Peyer's patch (tissue), 4 donors: ENCODE data around the gene NOTUM. TPM values are rescaled to one million over a fixed set of nuclear protein-coding genes. Genes with fewer than 3 reads are reported as not detected.

Experiments used
- DNase-seq, 3 donors: peaks; one replicate each; pipeline ENCODE4 v3.0.0-alpha.2; 2017 to 2019
- H3K27ac ChIP-seq, 4 donors: fragments of 200-600 bp; sonication (generic); one replicate each; pipeline ENCODE4 v1.5.1; 2016 to 2019
- H3K27me3 ChIP-seq, 2 donors: fragments of 200-600 bp; sonication (generic); one replicate each; pipeline ENCODE4 v1.5.1; 2019
- H3K36me3 ChIP-seq, 3 donors: fragments of 200-600 bp; sonication (generic); one replicate each; pipeline ENCODE4 v1.5.1; 2016 to 2019
- H3K4me1 ChIP-seq, 4 donors: fragments of 200-600 bp; sonication (generic); one replicate each; pipeline ENCODE4 v1.5.1; 2016 to 2019
- H3K4me3 ChIP-seq, 4 donors: fragments of 200-600 bp; sonication (generic); 1 replicate in 3 of 4; 2 replicates in 1 of 4; pipeline ENCODE4 v1.5.1; 2016 to 2019; ENCODE audit warnings: mild to moderate bottlenecking in 1 of 4
- H3K9me3 ChIP-seq, 4 donors: fragments of 200-600 bp; sonication (generic); one replicate each; pipeline ENCODE4 v1.5.1; 2016 to 2019; ENCODE audit warnings: mild to moderate bottlenecking in 1 of 4
- POLR2A ChIP-seq, 2 donors: fragments of 450-650 bp; IDR thresholded peaks; one replicate each; pipeline ENCODE4 v1.5.1; 2017; ENCODE audit warnings: antibody characterized with exemption in 2 of 2, mild to moderate bottlenecking in 2 of 2, moderate library complexity in 2 of 2
- total RNA-seq, 4 donors: library from RNA; depleted of rRNA; stranded (reverse); fragments of >200 nt; gene quantifications; one replicate each; pipeline ENCODE4 v1.1.0, GENCODE V29; 2016
- TF ChIP-seq, protein P1 (sequence below), 6 experiments: fragments of 450-650 bp in 4 of 6; fragments of 200-600 bp in 2 of 6; sonication (generic) in 1 of 6; IDR thresholded peaks; one replicate each; pipeline ENCODE4 v1.5.1; 2017 to 2019; ENCODE audit warnings: antibody characterized with exemption in 6 of 6, mild to moderate bottlenecking in 3 of 6, moderate library complexity in 1 of 6

The NOTUM gene
- total RNA-seq, 4 donors from 2014 or later = 1.2 TPM; not detected in 3

DNA sequence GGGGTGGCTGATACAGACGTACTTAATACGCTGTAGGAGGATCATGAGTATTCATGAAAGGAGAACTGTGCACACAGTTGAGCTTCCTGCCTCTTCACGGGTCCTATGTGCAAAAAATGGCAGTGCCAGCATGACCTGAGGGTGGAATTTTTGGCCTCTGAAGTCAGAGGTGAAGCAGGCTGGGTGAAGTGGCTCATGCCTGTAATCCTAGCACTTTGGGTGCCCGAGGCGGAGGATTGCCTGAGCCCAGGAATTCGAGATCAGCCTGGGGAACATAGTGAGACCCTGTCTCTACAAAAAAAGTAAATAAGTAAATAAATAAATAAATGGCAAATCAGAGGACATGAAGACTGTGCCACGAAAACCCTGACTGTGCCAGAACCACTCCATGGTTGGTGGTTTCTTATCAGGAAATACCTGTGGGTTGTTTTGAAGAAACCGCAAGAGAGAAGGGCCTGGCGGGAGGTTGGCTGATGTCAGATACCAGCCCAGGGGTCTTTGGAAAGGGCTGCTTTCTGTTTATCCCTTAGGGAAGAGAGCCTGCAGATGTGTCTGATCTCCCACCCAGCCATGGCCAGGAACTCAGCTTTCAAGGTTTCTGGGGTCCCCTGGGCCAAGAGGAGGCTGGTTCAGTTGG, 19.8 kb upstream of the NOTUM start:
- TF ChIP-seq POLR2A (IDR thresholded peaks at IDR 0.05) = no peak
- TF ChIP-seq, protein P1, sequence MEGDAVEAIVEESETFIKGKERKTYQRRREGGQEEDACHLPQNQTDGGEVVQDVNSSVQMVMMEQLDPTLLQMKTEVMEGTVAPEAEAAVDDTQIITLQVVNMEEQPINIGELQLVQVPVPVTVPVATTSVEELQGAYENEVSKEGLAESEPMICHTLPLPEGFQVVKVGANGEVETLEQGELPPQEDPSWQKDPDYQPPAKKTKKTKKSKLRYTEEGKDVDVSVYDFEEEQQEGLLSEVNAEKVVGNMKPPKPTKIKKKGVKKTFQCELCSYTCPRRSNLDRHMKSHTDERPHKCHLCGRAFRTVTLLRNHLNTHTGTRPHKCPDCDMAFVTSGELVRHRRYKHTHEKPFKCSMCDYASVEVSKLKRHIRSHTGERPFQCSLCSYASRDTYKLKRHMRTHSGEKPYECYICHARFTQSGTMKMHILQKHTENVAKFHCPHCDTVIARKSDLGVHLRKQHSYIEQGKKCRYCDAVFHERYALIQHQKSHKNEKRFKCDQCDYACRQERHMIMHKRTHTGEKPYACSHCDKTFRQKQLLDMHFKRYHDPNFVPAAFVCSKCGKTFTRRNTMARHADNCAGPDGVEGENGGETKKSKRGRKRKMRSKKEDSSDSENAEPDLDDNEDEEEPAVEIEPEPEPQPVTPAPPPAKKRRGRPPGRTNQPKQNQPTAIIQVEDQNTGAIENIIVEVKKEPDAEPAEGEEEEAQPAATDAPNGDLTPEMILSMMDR (IDR thresholded peaks at IDR 0.05) = no peak

DNA sequence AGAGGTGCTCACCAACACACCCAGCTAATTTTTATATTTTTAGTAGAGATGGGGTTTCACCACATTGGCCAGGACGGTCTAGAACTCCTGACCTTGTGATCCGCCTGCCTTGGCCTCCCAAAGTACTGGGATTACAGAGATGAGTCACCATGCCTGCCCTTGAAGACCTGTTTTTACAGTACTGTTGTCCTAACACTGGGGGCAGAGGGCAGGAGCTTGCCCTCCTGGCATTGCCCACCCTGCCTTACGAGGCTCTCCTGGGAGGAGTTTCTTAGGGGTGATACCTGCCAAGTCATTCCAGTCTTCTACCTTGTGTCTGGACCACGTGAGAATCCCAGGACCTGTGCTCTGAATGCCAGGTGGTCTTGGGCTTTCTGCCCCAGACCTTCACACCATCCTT, 19.1 kb upstream of the NOTUM start:
- Histone ChIP-seq H3K4me1 (peaks cover 0 to 18% (median 10%) of the 10 kb centered on the region in 4 donors), H3K27ac (no peak overlapping the region), H3K9me3 (no peaks in the 10 kb centered on the region), H3K4me3 (no peak overlapping the region), H3K27me3 (no peaks in the 10 kb centered on the region), H3K36me3 (peaks cover 0 to 21% (median 0%) of the 10 kb centered on the region in 3 donors)
- TF ChIP-seq POLR2A (IDR thresholded peaks at IDR 0.05) = no peak
- TF ChIP-seq, protein P1 (IDR thresholded peaks at IDR 0.05) = no peak
- no peak for DNase-seq

More for the DNA sequence above, 19.8 kb upstream of the NOTUM start:
- Histone ChIP-seq H3K27me3 (no peaks in the 10 kb centered on the region), H3K4me3 (no peak overlapping the region), H3K4me1 (peaks cover 0 to 18% (median 10%) of the 10 kb centered on the region in 4 donors), H3K27ac (no peak overlapping the region), H3K36me3 (peaks cover 0 to 28% (median 0%) of the 10 kb centered on the region in 3 donors), H3K9me3 (no peaks in the 10 kb centered on the region)
- DNase-seq = no peak

DNA sequence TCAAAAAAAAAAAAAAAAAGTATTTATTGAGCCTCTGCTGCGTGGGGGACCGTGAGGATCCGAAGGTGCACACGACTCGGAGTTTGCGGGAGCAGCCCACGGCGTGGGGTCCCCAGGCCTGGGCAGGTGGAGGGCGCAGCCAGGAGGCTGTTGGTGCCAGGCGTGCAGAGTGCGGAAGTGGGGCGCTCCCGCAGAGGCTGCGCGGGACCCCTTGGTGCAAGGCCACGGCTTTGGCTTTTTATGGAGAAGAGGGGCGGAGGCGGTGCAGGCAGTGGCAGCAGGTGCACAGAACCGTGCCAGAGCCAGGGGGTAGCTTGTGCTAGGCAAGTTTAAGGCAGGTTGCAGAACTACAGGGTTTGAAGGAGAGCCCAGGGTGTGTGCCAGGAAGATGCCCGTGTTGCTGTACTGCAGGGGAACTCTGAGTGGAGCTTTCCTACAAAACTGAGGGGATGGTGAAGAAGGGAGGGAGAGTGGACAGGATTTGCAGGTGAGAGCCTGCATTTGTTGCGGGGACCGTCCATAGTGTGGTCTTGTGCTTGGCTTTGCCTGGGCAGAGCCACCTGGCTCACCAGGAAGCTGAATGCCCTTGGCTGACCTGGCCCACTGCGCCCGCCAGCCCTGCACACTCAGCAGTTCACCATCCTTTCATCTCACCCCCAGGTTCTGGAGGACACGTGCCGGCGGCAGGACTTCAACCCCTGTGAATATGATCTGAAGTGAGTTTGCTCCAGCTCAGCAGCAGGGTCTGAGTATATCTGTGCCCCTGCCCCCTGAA, 17.7 kb upstream of the NOTUM start:
- Histone ChIP-seq H3K4me3 (peak overlapping the region in 3 of 4 donors; percentile 94 to 97 (median 97)), H3K36me3 (peaks cover 0 to 9% (median 0%) of the 10 kb centered on the region in 3 donors), H3K9me3 (no peaks in the 10 kb centered on the region), H3K27ac (peak overlapping the region in 3 of 4 donors; percentile 10 to 27 (median 20)), H3K4me1 (peaks cover 0 to 18% (median 10%) of the 10 kb centered on the region in 4 donors), H3K27me3 (no peaks in the 10 kb centered on the region)
- peak in 1 of 3 donors; percentile 69 for DNase-seq
- TF ChIP-seq POLR2A (IDR thresholded peaks at IDR 0.05) = peak in 1 of 2 donors; percentile 12
- TF ChIP-seq, protein P1 (IDR thresholded peaks at IDR 0.05) = no peak

DNA sequence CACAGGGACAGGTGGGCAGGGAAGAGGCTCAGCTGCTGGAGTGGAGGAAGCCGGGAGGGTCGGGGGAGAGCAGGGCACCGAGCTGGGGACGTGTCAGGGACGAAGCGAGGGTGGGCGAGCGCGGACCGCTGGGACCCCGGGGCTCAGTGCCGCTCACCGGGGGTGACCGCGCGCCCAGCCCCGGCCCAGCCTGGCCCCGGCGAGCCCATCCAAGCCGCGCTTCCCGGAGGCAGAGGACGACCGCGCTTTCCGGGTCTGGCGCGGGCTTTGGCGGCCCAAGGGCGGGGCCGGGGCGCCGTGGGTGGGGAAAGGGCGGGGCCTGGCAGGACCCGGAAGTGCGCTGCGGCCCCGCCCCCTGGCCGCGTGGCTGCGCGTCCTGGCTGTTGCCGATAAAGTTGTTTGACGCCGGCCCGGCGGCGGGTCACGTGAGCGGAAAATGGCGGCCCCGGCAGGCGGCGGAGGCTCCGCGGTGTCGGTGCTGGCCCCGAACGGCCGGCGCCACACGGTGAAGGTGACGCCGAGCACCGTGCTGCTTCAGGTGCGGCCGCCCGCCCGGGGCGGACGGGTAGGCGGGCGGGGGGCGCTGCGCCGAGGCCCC, 16.3 kb upstream of the NOTUM start, which contains the start of gene ASPSCR1:
Gene ASPSCR1 (plus strand): TSS at position 419 of the 598 bp plus-strand sequence. CDS start 18 bp downstream, at position 437.
- H3K4me1 ChIP-seq = peaks cover 0 to 18% (median 10%) of the 10 kb centered on the region in 4 donors
- peaks cover 0 to 5% (median 0%) of the 10 kb centered on the region in 3 donors for H3K36me3 ChIP-seq
- peak within 1 kb of the TSS; percentile 91 to 99 (median 96) for H3K27ac ChIP-seq
- TF ChIP-seq POLR2A (IDR thresholded peaks at IDR 0.05) = peak; percentile 84 to 85
- TF ChIP-seq, protein P1 (IDR thresholded peaks at IDR 0.05) = peak in 3 of 6 experiments; percentile 2 to 21 (median 14)
- peak within 1 kb of the TSS; percentile 88 to 97 (median 96) for H3K4me3 ChIP-seq
- peak; percentile 87 to 96 (median 96) for DNase-seq
- H3K9me3 ChIP-seq = no peaks in the 10 kb centered on the region
- no peaks in the 10 kb centered on the region for H3K27me3 ChIP-seq
